GM19193 (cell line): ENCODE results near the gene TAS2R42.

Source experiments
- POLR2A ChIP-seq: IDR thresholded peaks from 4 replicates; pipeline ENCODE4 v1.6.1; 2011; ENCODE audit not compliant: insufficient read depth, insufficient read length; ENCODE audit errors: extremely low read depth

TAS2R42 gene

GRCh38 chr12:11186837-11187236 is at the start of gene TAS2R42:
TSS of gene TAS2R42 (minus strand) at chr12:11186937. CDS start at chr12:11186937, 0 bp downstream.
- TF ChIP-seq POLR2A, result no peak

GRCh38 chr12:11233532-11233931 is 46.8 kb upstream of the TAS2R42 start:
- TF ChIP-seq POLR2A, result no peak

GRCh38 chr12:11228296-11228879 is 41.7 kb upstream of the TAS2R42 start:
- no peak for TF ChIP-seq POLR2A

GRCh38 chr12:11227373-11227772 is 40.6 kb upstream of the TAS2R42 start:
- no peak for TF ChIP-seq POLR2A

- TF ChIP-seq POLR2A, result no peak
Observed at GRCh38 chr12:11209113-11209512, 22.4 kb upstream of the TAS2R42 start.

GRCh38 chr12:11204173-11204572 is 17.4 kb upstream of the TAS2R42 start:
- no peak for TF ChIP-seq POLR2A

GRCh38 chr12:11202811-11203210 is 16.1 kb upstream of the TAS2R42 start:
- no peak for TF ChIP-seq POLR2A

GRCh38 chr12:11183011-11183410 is 3.7 kb downstream of the TAS2R42 start:
- no peak for TF ChIP-seq POLR2A

GRCh38 chr12:11182529-11182928 is 4.2 kb downstream of the TAS2R42 start:
- no peak for TF ChIP-seq POLR2A

GRCh38 chr12:11178250-11178649 is 8.5 kb downstream of the TAS2R42 start:
- TF ChIP-seq POLR2A, result no peak

GRCh38 chr12:11174022-11174421 is 12.7 kb downstream of the TAS2R42 start:
- TF ChIP-seq POLR2A, result no peak

GRCh38 chr12:11171969-11172675 is 14.6 kb downstream of the TAS2R42 start:
- no peak for TF ChIP-seq POLR2A

- TF ChIP-seq POLR2A, result peak; percentile 96
Observed at GRCh38 chr12:11171145-11171968, 15.4 kb downstream of the TAS2R42 start, which contains the start of gene SMIM10L1. TSS of gene SMIM10L1 (plus strand) at chr12:11171194. CDS start at chr12:11171357, 163 bp downstream.

GRCh38 chr12:11170810-11171144 is 16.0 kb downstream of the TAS2R42 start:
- no peak for TF ChIP-seq POLR2A

GRCh38 chr12:11166300-11166699 is 20.4 kb downstream of the TAS2R42 start:
- no peak for TF ChIP-seq POLR2A
